Measurements from ENCODE around the gene EDEM1. TPM values are rescaled to one million over a fixed set of nuclear protein-coding genes. Genes with fewer than 3 reads are reported as not detected.

EDEM1 gene
- total and polyA plus RNA-seq, 9 donors = 11.5 to 43.4 (median 27.2) TPM

DNA sequence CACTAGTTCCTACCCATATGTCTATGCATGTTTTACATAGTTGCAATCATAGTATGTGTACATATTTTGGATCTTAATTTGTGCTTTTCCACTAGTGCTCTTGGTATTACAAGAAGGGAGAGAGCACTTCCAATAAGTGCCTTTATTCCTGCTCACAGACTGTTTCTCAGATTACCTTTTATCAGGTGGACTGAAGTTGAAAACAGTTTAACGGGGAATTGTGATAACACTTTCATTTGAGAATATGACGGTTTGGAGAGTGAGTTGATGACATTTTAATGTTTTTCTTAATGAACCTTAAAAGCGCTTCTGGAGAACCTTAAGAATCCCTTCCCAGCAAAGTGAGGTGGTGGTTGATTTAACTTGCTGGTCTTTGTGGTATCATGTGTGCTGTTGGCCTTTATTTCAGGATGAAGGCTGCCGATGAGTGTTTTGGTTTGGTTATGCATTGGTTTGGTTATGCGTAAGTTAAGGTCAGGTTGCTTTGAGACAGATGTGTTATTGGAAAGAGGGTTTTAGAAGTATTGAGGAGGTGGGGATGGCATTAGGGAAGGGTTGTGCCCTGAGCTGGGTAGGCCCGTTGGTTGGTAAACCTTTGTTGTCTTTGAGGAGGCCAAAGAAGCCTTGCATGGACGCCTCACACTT lies 2.8 kb downstream of the EDEM1 start:
- Histone ChIP-seq H3K4me3 (no peak overlapping the region), H3K36me3 (no peaks in the 10 kb centered on the region), H3K27me3 (no peaks in the 10 kb centered on the region), H3K4me1 (ENCODE audit: insufficient read depth) (peaks cover 6% of the 10 kb centered on the region), H3K9me3 (no peaks in the 10 kb centered on the region), H3K27ac (no peak overlapping the region)
- WGBS, 3 donors = 81 to 88% (median 84%) methylated on average over 7 of the region's 7 CpGs
- no peak for DNase-seq
- TF ChIP-seq POLR2A (IDR thresholded peaks at IDR 0.05) (no peak), CTCF (IDR thresholded peaks at IDR 0.05) (no peak), EP300 (IDR thresholded peaks at IDR 0.05) (no peak)
- intact Hi-C loops (cut with DNase I) = no loop called here

- Histone ChIP-seq H3K4me1 (ENCODE audit: insufficient read depth) (peaks cover 6% of the 10 kb centered on the region), H3K27ac (no peak overlapping the region), H3K9me3 (no peaks in the 10 kb centered on the region), H3K36me3 (no peaks in the 10 kb centered on the region), H3K4me3 (no peak overlapping the region), H3K27me3 (no peaks in the 10 kb centered on the region)
- intact Hi-C loops (cut with DNase I) = no loop called here
- 85 to 89% (median 88%) methylated on average over 5 of the region's 5 CpGs for WGBS, 3 donors
- DNase-seq = no peak
- TF ChIP-seq POLR2A (IDR thresholded peaks at IDR 0.05) (no peak), EP300 (IDR thresholded peaks at IDR 0.05) (no peak), CTCF (IDR thresholded peaks at IDR 0.05) (no peak)
Observed at GRCh38 chr3:5191555-5192304, 4.2 kb downstream of the EDEM1 start.

GRCh38 chr3:5192571-5193365 lies 5.3 kb downstream of the EDEM1 start:
- Histone ChIP-seq H3K27me3 (no peaks in the 10 kb centered on the region), H3K4me3 (no peak overlapping the region), H3K4me1 (ENCODE audit: insufficient read depth) (peaks cover 6% of the 10 kb centered on the region), H3K36me3 (no peaks in the 10 kb centered on the region), H3K27ac (no peak overlapping the region), H3K9me3 (no peaks in the 10 kb centered on the region)
- intact Hi-C loops (cut with DNase I) = no loop called here
- no peak for DNase-seq
- 95 to 97% (median 97%) methylated on average over 3 of the region's 3 CpGs for WGBS, 3 donors
- no peak for TF ChIP-seq POLR2A (IDR thresholded peaks at IDR 0.05)
- no peak for TF ChIP-seq CTCF (IDR thresholded peaks at IDR 0.05)

GRCh38 chr3:5194341-5194740 lies 6.8 kb downstream of the EDEM1 start:
- peaks cover 3% of the 10 kb centered on the region for H3K4me1 ChIP-seq (ENCODE audit: insufficient read depth)

More at GRCh38 chr3:5194341-5194740, 6.8 kb downstream of the EDEM1 start:
- 71 to 77% (median 75%) methylated on average over 2 of the region's 2 CpGs for WGBS, 3 donors
- no peaks in the 10 kb centered on the region for H3K27me3 ChIP-seq
- DNase-seq = no peak
- H3K4me3 ChIP-seq = no peak overlapping the region
- intact Hi-C loops (cut with DNase I) = no loop called here
- no peaks in the 10 kb centered on the region for H3K36me3 ChIP-seq
- TF ChIP-seq POLR2A (IDR thresholded peaks at IDR 0.05) = no peak
- no peak for TF ChIP-seq CTCF (IDR thresholded peaks at IDR 0.05)
- no peak for TF ChIP-seq EP300 (IDR thresholded peaks at IDR 0.05)
- H3K27ac ChIP-seq = no peak overlapping the region
- no peaks in the 10 kb centered on the region for H3K9me3 ChIP-seq

Data from ovary (tissue), 9 donors.